Neural progenitor cell (in vitro differentiated cells): ENCODE results near the gene NME5. TPM values are rescaled to one million over a fixed set of nuclear protein-coding genes. Genes with fewer than 3 reads are reported as not detected.

Experiments used
- DNase-seq: peaks from one replicate; pipeline ENCODE4 v3.0.0-alpha.2; 2016; ENCODE audit warnings: low spot score
- H2AFZ ChIP-seq: fragments of 200-600 bp; sonication (generic); replicated peaks from 2 replicates; pipeline ENCODE4 v1.6.1; 2016; ENCODE audit warnings: antibody characterized with exemption
- H3F3A ChIP-seq: fragments of 200-600 bp; sonication (generic); 2 replicates; pipeline ENCODE4 v1.6.1; 2016; ENCODE audit warnings: antibody characterized with exemption, low read depth
- H3K27ac ChIP-seq: fragments of 200-600 bp; sonication (generic); 2 replicates; pipeline ENCODE4 v1.5.1; 2016; ENCODE audit warnings: mild to moderate bottlenecking
- H3K27me3 ChIP-seq: fragments of 200-600 bp; sonication (generic); 2 replicates; pipeline ENCODE4 v1.6.1; 2016; ENCODE audit warnings: mild to moderate bottlenecking, moderate library complexity
- H3K36me3 ChIP-seq: fragments of 200-600 bp; sonication (generic); 2 replicates; pipeline ENCODE4 v1.5.1; 2016
- H3K4me1 ChIP-seq: fragments of 200-600 bp; sonication (generic); 2 replicates; pipeline ENCODE4 v1.6.1; 2016; ENCODE audit warnings: mixed run types
- H3K4me2 ChIP-seq: fragments of 200-600 bp; sonication (generic); 2 replicates; pipeline ENCODE4 v1.6.1; 2016
- H3K4me3 ChIP-seq: fragments of 200-600 bp; sonication (generic); 2 replicates; pipeline ENCODE4 v1.5.1; 2016
- H3K79me2 ChIP-seq: fragments of 200-600 bp; sonication (generic); 2 replicates; pipeline ENCODE4 v1.6.1; 2016; ENCODE audit warnings: low read depth
- H3K9ac ChIP-seq: fragments of 200-600 bp; sonication (generic); 2 replicates; pipeline ENCODE4 v1.6.1; 2016
- H3K9me3 ChIP-seq: fragments of 200-600 bp; sonication (generic); 2 replicates; pipeline ENCODE4 v1.5.1; 2016; ENCODE audit warnings: low read depth
- H4K20me1 ChIP-seq: fragments of 200-600 bp; sonication (generic); 2 replicates; pipeline ENCODE4 v1.6.1; 2016; ENCODE audit warnings: low read depth
- H3K27ac Mint-ChIP-seq: 3 replicates; pipeline ENCODE4 v1.8.0; 2021; ENCODE audit warnings: mixed read lengths
- H3K27me3 Mint-ChIP-seq: 2 replicates; pipeline ENCODE4 v1.8.0; 2022; ENCODE audit warnings: low read depth, mild to moderate bottlenecking, inconsistent platforms, moderate library complexity, mixed read lengths; ENCODE audit not compliant: insufficient read depth
- H3K36me3 Mint-ChIP-seq: 3 replicates; pipeline ENCODE4 v1.8.0; 2021; ENCODE audit warnings: mixed read lengths
- H3K4me1 Mint-ChIP-seq: 3 replicates; pipeline ENCODE4 v1.8.0; 2021; ENCODE audit warnings: mixed read lengths
- H3K4me3 Mint-ChIP-seq: 3 replicates; pipeline ENCODE4 v1.8.0; 2021; ENCODE audit warnings: mild to moderate bottlenecking, moderate library complexity, mixed read lengths
- H3K9me3 Mint-ChIP-seq: 3 replicates; pipeline ENCODE4 v1.8.0; 2020; ENCODE audit warnings: mixed read lengths
- CTCF ChIP-seq: fragments of 200-600 bp; sonication (generic); IDR thresholded peaks from 2 replicates; pipeline ENCODE4 v1.5.1; 2017; ENCODE audit warnings: antibody characterized with exemption, mild to moderate bottlenecking
- EZH2 ChIP-seq: fragments of 200-600 bp; sonication (generic); IDR thresholded peaks from 2 replicates; pipeline ENCODE4 v1.6.1; 2017; ENCODE audit warnings: antibody characterized with exemption, mild to moderate bottlenecking, moderate library complexity
- EZH2phosphoT487 ChIP-seq: fragments of 200-600 bp; sonication (generic); IDR thresholded peaks from 2 replicates; pipeline ENCODE4 v1.6.1; 2017; ENCODE audit warnings: antibody characterized with exemption
- total RNA-seq: library from RNA; depleted of rRNA; stranded (reverse); fragments of >200 nt; gene quantifications from 2 replicates; pipeline ENCODE4 v1.2.3, GENCODE V29; 2015; ENCODE audit warnings: low replicate concordance

Gene NME5
- total RNA-seq, 1 donor from 2014 or later = 8.0 TPM

GRCh38 chr5:138139781-138140090, 508 bp upstream of the NME5 start:
- Mint-ChIP-seq H3K27me3 (no peaks in the 10 kb centered on the region), H3K36me3 (no peaks in the 10 kb centered on the region), H3K27ac (no peak overlapping the region), H3K4me1 (peaks cover 6% of the 10 kb centered on the region), H3K4me3 (peak overlapping the region; percentile 91), H3K9me3 (no peaks in the 10 kb centered on the region)
- Histone ChIP-seq H3K36me3 (no peaks in the 10 kb centered on the region), H3K9ac (no peak overlapping the region), H3K4me2 (peak overlapping the region; percentile 76), H3K4me3 (peak overlapping the region; percentile 70), H2AFZ (peak overlapping the region; percentile 97), H3K79me2 (no peaks in the 10 kb centered on the region), H3K27me3 (no peaks in the 10 kb centered on the region), H3K9me3 (no peaks in the 10 kb centered on the region), H3K4me1 (peaks cover 4% of the 10 kb centered on the region), H3F3A (no peaks in the 10 kb centered on the region), H4K20me1 (no peaks in the 10 kb centered on the region), H3K27ac (no peak overlapping the region)
- no peak for TF ChIP-seq EZH2phosphoT487
- TF ChIP-seq CTCF = no peak
- no peak for TF ChIP-seq EZH2
- DNase-seq = no peak

DNA sequence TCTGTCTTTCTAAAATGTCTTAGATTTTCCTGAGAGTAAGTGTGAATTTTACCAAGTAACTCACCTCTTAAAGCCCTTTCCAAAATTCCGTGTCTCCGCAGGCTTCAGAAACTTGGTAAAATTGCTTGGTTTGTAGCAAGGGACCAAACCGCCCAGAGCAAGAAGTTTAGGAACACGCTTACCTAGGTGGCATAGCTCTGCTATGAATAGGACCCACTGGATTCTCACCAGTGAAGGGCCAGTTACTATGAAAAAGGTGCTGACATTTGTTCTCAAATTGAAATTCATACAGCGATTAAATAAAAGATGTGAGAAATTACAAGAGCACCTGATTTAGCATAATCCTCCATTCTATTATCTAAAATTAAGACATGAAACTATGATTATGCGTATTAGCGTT, 6.7 kb downstream of the NME5 start:
- peaks cover 2% of the 10 kb centered on the region for H3K27me3 Mint-ChIP-seq
- H3K9ac ChIP-seq = no peak overlapping the region
- H2AFZ ChIP-seq = peak overlapping the region; percentile 67
- peaks cover 3% of the 10 kb centered on the region for H3K36me3 Mint-ChIP-seq
- no peaks in the 10 kb centered on the region for H3K9me3 ChIP-seq
- TF ChIP-seq EZH2 (no peak), EZH2phosphoT487 (no peak), CTCF (no peak)
- H3K4me1 ChIP-seq = no peaks in the 10 kb centered on the region
- no peaks in the 10 kb centered on the region for H3K9me3 Mint-ChIP-seq
- H3K27me3 ChIP-seq = no peaks in the 10 kb centered on the region
- H3K27ac ChIP-seq = no peak overlapping the region
- no peaks in the 10 kb centered on the region for H4K20me1 ChIP-seq
- H3K4me3 ChIP-seq = peak overlapping the region; percentile 41
- H3K36me3 ChIP-seq = no peaks in the 10 kb centered on the region
- H3K79me2 ChIP-seq = no peaks in the 10 kb centered on the region
- H3K4me2 ChIP-seq = peak overlapping the region; percentile 63
- H3K4me1 Mint-ChIP-seq = no peaks in the 10 kb centered on the region
- no peak overlapping the region for H3K4me3 Mint-ChIP-seq
- H3F3A ChIP-seq = no peaks in the 10 kb centered on the region
- DNase-seq = no peak
- no peak overlapping the region for H3K27ac Mint-ChIP-seq

GRCh38 chr5:138129347-138129746, 9.9 kb downstream of the NME5 start:
- H3K4me1 Mint-ChIP-seq = no peaks in the 10 kb centered on the region
- Histone ChIP-seq H4K20me1 (no peaks in the 10 kb centered on the region), H3K79me2 (no peaks in the 10 kb centered on the region), H3K4me3 (no peak overlapping the region), H3F3A (no peaks in the 10 kb centered on the region), H3K9me3 (no peaks in the 10 kb centered on the region), H3K27ac (no peak overlapping the region), H3K4me1 (no peaks in the 10 kb centered on the region), H3K4me2 (no peak overlapping the region), H3K27me3 (no peaks in the 10 kb centered on the region), H3K36me3 (no peaks in the 10 kb centered on the region), H3K9ac (no peak overlapping the region), H2AFZ (no peak overlapping the region)
- DNase-seq = no peak
- TF ChIP-seq EZH2phosphoT487 (no peak), EZH2 (no peak), CTCF (no peak)
- peaks cover 3% of the 10 kb centered on the region for H3K36me3 Mint-ChIP-seq
- H3K9me3 Mint-ChIP-seq = no peaks in the 10 kb centered on the region
- H3K27me3 Mint-ChIP-seq = peaks cover 2% of the 10 kb centered on the region
- H3K27ac Mint-ChIP-seq = no peak overlapping the region
- H3K4me3 Mint-ChIP-seq = no peak overlapping the region

DNA sequence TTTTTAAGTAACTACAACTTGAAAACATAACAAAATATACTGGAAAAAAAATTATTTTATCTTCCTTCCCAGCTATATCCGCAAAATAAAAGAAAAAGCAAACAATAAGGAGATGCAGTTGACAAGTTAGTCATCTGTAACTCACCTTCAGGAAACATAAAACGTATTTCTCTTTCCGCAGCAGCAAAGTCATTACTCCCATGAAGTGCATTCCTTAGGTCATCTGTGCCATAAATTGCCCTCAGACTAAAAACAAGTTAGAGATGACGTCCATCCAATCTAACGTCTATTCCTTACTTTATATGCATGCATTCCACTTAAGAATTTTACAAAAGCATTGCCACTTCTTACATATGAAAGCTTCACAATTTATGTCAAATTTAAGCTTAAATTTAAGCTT, 10.9 kb downstream of the NME5 start:
- no peak for TF ChIP-seq CTCF
- no peak for TF ChIP-seq EZH2phosphoT487
- TF ChIP-seq EZH2 = no peak
- H2AFZ ChIP-seq = no peak overlapping the region
- no peaks in the 10 kb centered on the region for H3K4me1 Mint-ChIP-seq
- H3K4me1 ChIP-seq = no peaks in the 10 kb centered on the region
- peaks cover 2% of the 10 kb centered on the region for H3K27me3 Mint-ChIP-seq
- H3K27me3 ChIP-seq = no peaks in the 10 kb centered on the region
- no peaks in the 10 kb centered on the region for H3F3A ChIP-seq
- no peaks in the 10 kb centered on the region for H3K36me3 ChIP-seq
- no peak for DNase-seq
- no peak overlapping the region for H3K4me3 ChIP-seq
- no peaks in the 10 kb centered on the region for H3K9me3 ChIP-seq
- H3K36me3 Mint-ChIP-seq = peaks cover 3% of the 10 kb centered on the region
- H4K20me1 ChIP-seq = no peaks in the 10 kb centered on the region
- H3K79me2 ChIP-seq = no peaks in the 10 kb centered on the region
- H3K4me3 Mint-ChIP-seq = no peak overlapping the region
- H3K9ac ChIP-seq = no peak overlapping the region
- no peaks in the 10 kb centered on the region for H3K9me3 Mint-ChIP-seq
- no peak overlapping the region for H3K27ac ChIP-seq
- H3K4me2 ChIP-seq = no peak overlapping the region
- no peak overlapping the region for H3K27ac Mint-ChIP-seq
